ENCODE results near the gene LRRC56. TPM values are rescaled to one million over a fixed set of nuclear protein-coding genes. Genes with fewer than 3 reads are reported as not detected.

Gene LRRC56
- polyA plus RNA-seq, 1 donor (not counting 4 experiments of a cell fraction or from before 2014, with no cell fraction given): 0.28 TPM

GRCh38 chr11:550746-551085, 13.4 kb downstream of the LRRC56 start:
- dilution Hi-C loops (cut with MboI; ENCODE audit: extremely low pct_ligation_motif_present, low sequenced_read_pairs): no loop called here
- H3K9ac ChIP-seq (ENCODE audit: control insufficient read depth, extremely low read depth, insufficient read depth, low read length): no peak overlapping the region

GRCh38 chr11:551131-551530, 13.8 kb downstream of the LRRC56 start:
- no peaks in the 10 kb centered on the region for H3K9me1 ChIP-seq (ENCODE audit: control insufficient read depth, extremely low read depth, insufficient read depth, low read length)
- peaks cover 20% of the 10 kb centered on the region for H3K27me3 ChIP-seq (ENCODE audit: control insufficient read depth, extremely low read depth, insufficient read depth, low read length)
- H3K27ac ChIP-seq (ENCODE audit: control insufficient read depth, insufficient read depth, low read length): no peak overlapping the region
- dilution Hi-C loops (cut with MboI; ENCODE audit: extremely low pct_ligation_motif_present, low sequenced_read_pairs): no loop called here
- H3K4me1 ChIP-seq (ENCODE audit: control insufficient read depth, extremely low read depth, insufficient read depth, low read length): no peaks in the 10 kb centered on the region
- H3K4me3 ChIP-seq (ENCODE audit: control insufficient read depth in 2 of 3, extremely low read depth in 1 of 3, insufficient read depth in 2 of 3, low read depth in 1 of 3, low read length in 3 of 3): no peak overlapping the region
- no peaks in the 10 kb centered on the region for H3K9me3 ChIP-seq (ENCODE audit: control insufficient read depth, low read depth, low read length)
- no peaks in the 10 kb centered on the region for H3K36me3 ChIP-seq (ENCODE audit: control insufficient read depth in 2 of 2, extremely low read depth in 1 of 2, insufficient read depth in 2 of 2, low read length in 2 of 2)
- no peak overlapping the region for H3K4me2 ChIP-seq (ENCODE audit: control insufficient read depth, extremely low read depth, insufficient read depth, low read depth, low read length)
- no peak overlapping the region for H2AFZ ChIP-seq (ENCODE audit: control insufficient read depth, low read length)
- FAIRE-seq: no peak
- no peaks in the 10 kb centered on the region for H3K79me2 ChIP-seq (ENCODE audit: control insufficient read depth, insufficient read depth, low read length)
- DNase-seq (ENCODE audit: low read depth, low spot score): no peak
- TF ChIP-seq EZH2 (IDR thresholded peaks at IDR 0.05; ENCODE audit: low read length) (no peak), CTCF (optimal IDR thresholded peaks at IDR 0.05 in 1 of 3, IDR thresholded peaks at IDR 0.05 in 1 of 3, conservative IDR thresholded peaks at IDR 0.05 in 1 of 3; ENCODE audit: extremely low read depth in 1 of 3, insufficient read depth in 2 of 3, low read length in 3 of 3) (no peak)
- no peak overlapping the region for H3K9ac ChIP-seq (ENCODE audit: control insufficient read depth, extremely low read depth, insufficient read depth, low read length)
- H4K20me1 ChIP-seq (ENCODE audit: control insufficient read depth, extremely low read depth, insufficient read depth, low read length): no peaks in the 10 kb centered on the region

More at GRCh38 chr11:550746-551085, 13.4 kb downstream of the LRRC56 start:
- no peak overlapping the region for H2AFZ ChIP-seq (ENCODE audit: control insufficient read depth, low read length)
- no peak for FAIRE-seq
- no peak overlapping the region for H3K27ac ChIP-seq (ENCODE audit: control insufficient read depth, insufficient read depth, low read length)
- peaks cover 15% of the 10 kb centered on the region for H3K27me3 ChIP-seq (ENCODE audit: control insufficient read depth, extremely low read depth, insufficient read depth, low read length)
- no peak for DNase-seq (ENCODE audit: low read depth, low spot score)
- no peaks in the 10 kb centered on the region for H3K4me1 ChIP-seq (ENCODE audit: control insufficient read depth, extremely low read depth, insufficient read depth, low read length)
- H4K20me1 ChIP-seq (ENCODE audit: control insufficient read depth, extremely low read depth, insufficient read depth, low read length): no peaks in the 10 kb centered on the region
- no peaks in the 10 kb centered on the region for H3K36me3 ChIP-seq (ENCODE audit: control insufficient read depth in 2 of 2, extremely low read depth in 1 of 2, insufficient read depth in 2 of 2, low read length in 2 of 2)
- no peaks in the 10 kb centered on the region for H3K79me2 ChIP-seq (ENCODE audit: control insufficient read depth, insufficient read depth, low read length)
- H3K9me3 ChIP-seq (ENCODE audit: control insufficient read depth, low read depth, low read length): no peaks in the 10 kb centered on the region
- H3K9me1 ChIP-seq (ENCODE audit: control insufficient read depth, extremely low read depth, insufficient read depth, low read length): no peaks in the 10 kb centered on the region
- no peak overlapping the region for H3K4me3 ChIP-seq (ENCODE audit: control insufficient read depth in 2 of 3, extremely low read depth in 1 of 3, insufficient read depth in 2 of 3, low read depth in 1 of 3, low read length in 3 of 3)
- no peak overlapping the region for H3K4me2 ChIP-seq (ENCODE audit: control insufficient read depth, extremely low read depth, insufficient read depth, low read depth, low read length)
- TF ChIP-seq EZH2 (IDR thresholded peaks at IDR 0.05; ENCODE audit: low read length): no peak
- TF ChIP-seq CTCF (optimal IDR thresholded peaks at IDR 0.05 in 1 of 3, IDR thresholded peaks at IDR 0.05 in 1 of 3, conservative IDR thresholded peaks at IDR 0.05 in 1 of 3; ENCODE audit: extremely low read depth in 1 of 3, insufficient read depth in 2 of 3, low read length in 3 of 3): no peak
